NK-92 treated with Interleukin-12 subunit alpha and Interleukin-12 subunit beta, amount 100 ng/mL, for 24 hours (cell line): Measurements from ENCODE around the gene TENT5C.

Experiments used
- DNase-seq: peaks from one replicate; lab custom pipeline; 2025; lab: John Stamatoyannopoulos, UW

The TENT5C gene

DNA sequence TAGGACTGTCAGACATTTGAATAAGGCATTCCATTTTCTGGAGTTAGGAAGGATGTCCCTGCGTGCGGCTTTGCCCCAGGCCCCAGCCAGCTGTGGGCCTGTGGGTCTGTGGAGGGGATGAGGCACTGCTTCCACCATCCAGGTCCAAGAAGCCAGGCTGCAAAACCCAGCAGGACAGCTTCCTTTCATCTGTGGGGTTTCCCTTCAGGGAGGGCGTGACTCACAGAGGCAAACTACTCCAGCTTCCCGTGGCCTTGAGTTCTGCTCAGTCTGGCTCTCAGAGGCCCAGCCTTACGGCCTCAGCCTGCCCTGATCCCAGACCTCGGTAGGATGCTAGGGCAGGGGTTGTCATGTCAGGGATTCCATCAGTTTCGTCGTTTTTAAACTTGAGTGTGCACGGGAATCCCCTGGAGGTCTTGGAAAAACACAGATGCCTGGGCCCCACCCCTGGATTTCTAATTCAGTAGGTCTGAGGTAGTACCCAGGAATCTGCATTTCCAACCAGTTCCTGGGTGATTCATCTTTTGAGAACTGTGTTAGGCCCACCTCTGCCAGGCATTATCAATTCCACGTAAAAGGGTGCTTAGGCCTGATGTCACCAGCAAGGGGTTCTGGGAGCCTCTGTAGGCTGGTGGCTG, 32.3 kb upstream of the TENT5C start:
- no peak for DNase-seq

DNA sequence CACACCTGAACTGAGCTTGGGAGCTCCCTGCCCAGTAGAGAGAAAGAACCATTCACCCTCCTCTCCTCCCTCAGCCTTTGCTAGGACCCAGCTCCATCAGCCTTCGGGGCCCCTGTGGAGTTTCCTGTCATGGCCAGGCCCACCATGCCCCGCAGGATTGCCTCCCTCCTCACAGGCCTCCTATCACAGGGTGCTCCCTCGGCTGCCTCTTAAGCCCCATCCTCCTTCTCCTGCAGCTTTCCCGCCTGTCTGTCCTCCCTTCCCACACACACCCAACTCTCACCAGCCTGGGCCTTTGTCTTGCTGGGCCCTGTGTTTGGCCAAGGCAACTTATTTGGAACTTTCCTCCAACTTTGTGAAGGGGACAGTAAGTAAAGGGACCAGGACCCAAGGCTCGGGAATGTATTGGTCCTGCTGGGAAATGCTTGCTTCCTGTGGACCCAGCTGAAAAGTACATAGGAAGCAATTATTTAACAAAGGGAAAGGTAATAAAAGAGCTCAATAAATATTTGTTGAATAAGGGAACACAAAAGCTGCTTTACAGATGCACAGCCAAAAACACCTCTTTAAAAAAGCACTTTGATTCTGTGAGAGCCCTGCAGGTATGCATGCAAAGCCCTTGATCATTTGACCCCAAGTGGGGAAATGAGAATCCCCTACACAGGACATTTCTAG, 31.6 kb upstream of the TENT5C start:
- DNase-seq = no peak

DNA sequence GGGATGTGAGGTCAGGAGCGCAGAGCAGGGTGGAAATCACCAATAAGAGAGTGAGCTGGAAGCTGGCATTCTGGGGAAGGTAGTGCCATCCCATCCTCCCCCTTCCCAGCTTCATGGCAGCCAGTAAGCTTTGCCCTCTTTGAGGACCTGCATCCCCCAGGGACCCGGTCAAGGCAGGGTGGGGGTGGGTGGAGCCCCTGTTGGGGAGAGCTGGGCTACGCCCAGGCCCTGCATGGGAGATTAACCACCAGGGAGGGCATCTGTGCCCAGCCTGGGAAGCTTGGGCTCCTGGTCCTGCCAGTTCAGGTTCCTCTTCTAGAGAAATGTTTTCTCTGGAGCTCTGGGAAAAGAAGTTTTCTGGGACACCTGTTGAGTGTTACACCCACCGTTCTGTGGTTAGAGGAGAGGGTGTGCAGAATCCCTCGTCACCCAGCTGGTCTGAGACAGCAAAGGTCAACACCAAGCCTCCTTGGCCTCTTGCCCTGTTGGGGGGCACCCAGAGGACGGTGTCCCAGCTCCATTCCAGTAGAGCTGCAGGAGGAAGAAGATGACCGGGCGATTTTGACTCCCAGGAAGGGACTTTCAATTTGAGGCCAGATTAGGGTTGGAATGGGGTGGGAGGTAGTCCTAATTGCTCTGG, 30.1 kb upstream of the TENT5C start:
- no peak for DNase-seq

DNA sequence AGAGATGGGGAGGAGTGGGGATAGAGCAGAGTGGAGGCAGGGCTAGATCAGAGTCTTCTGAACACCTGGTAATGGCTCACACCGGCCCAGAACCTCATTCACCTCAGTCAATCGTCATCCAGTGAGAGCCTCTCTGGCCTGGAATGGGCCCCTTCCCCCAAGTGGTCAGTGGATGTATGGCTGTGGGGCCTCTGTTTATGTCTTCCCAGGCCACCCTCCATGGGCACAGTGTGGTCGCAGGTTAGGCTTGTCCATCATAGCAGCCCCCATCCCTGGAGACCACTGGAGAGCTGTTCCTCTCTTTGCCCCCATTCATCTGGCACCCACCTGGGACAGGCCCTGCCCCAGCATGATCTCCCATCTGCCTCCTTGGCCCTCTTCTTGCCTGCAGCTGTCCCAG, 29.6 kb upstream of the TENT5C start:
- no peak for DNase-seq

DNA sequence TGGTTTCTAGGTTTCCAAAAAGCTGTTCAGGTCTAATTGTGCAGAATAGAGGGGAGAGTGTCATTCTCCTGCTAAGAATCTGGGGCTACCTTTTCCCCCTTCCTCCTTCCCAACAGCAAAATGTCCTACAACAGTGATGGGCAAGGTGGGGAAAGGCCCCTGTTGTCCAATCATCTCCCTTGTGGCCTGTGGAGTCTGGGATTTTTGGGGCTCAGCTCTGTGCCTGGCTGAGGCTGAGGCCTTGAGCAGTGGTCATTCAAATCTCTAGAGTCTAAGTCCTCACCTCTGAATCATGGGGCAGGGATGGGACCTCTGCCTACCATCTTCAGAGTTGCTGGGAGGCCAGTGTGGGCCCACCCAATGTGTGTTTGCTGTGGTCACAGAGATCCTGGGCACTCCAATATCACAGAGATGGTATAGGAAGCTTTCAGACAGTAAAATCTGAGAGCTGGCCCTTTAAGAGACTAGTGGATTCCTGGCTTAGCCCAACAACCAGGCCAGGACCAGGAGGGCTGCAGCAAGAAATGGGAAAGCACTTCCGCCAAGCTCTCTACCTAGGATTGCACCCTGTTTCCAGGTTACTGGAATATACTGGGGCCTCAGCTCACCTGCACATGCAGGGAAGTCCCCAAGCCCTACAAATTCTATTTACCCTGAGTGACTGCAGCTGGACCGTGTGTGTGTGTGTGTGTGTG, 28.5 kb upstream of the TENT5C start:
- no peak for DNase-seq

DNA sequence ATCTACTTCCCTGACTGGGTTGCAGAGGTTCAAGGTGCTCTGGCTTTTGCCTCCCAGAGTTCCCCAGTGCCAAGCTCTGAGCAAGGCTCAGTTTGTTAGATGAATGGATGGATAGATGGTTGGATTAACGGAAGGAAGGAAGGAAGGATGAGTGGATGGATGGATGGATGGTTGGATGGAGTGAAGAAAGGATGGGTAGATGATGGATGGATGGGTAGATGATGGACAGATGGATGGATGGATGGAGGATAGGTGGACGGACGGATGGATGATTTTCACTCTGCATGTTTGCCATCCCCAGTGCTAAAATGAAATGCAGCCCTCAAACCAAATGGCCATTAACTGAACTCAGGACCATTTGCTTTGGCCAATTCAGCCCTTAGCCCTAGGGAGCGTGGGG, 27.4 kb upstream of the TENT5C start:
- DNase-seq = no peak

DNA sequence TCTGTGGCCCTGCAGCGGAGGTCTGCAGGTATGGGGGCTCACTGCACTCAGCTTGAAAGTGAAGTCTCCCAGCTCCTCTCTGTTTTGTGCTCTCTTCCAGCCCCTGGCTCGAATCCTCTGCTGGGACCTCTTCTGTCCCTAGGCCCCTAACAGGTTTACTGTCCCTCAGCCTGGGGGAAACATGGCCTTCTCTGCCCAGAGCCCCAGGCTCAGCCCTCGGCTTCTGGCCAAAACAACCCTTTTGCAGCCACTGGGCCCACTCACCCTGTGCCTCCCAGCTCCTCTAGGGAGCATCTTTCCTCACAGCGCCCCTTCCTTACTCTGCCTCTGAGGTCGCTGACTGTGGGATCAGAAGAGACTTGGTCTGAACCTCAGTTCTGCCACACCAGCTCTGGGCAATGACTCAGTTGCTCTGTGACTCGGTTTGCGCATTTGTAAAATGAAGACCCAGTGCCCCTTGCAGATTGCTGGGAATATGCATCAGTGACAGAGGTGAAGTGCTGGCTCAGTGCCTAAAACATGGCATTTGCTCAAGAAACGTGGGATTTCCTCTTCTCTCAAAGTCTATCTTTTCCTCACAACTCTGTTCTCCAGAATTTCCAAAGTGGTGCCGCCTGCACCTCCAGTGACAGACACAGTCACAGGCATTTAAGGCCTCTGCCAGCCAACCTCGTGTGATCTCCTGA, 26.5 kb upstream of the TENT5C start:
- no peak for DNase-seq

DNA sequence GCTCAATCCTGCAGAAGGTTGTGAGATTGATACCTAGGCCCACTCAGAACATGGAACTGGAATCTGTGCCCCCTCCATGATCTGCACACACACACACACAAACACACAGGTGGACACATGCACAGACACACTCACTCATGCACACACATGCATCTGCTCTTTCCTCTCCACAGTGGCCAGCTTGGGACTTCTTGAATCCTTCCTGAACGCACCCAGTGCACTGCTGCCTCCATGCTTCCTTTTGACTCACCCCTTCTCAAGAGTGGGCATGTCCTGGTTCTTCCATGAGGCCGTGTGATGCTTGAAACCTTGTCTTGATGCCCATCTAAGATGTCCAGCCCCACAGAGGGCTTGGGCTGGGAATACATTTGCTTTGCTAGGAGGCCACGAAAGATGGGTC, 25.4 kb upstream of the TENT5C start:
- DNase-seq = no peak

DNA sequence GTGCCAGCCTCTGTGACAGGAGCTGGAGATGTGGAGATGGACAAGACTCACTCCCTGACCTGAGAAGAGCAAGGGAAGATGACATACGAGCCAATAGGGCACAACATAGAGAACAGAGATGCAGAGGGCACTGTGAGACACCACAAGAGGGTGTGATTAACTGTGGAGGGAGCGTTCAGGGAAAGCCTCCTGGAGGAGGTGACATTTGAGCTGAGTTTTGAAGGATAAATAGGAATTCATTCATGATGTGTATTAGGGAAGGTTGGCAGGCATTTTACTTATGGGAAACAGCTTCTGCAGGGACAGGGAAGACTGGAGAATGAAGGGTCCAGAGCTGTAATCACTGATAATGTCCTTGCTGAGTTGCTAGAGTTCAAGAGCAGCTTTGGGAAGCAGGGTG, 25.0 kb upstream of the TENT5C start:
- no peak for DNase-seq

DNA sequence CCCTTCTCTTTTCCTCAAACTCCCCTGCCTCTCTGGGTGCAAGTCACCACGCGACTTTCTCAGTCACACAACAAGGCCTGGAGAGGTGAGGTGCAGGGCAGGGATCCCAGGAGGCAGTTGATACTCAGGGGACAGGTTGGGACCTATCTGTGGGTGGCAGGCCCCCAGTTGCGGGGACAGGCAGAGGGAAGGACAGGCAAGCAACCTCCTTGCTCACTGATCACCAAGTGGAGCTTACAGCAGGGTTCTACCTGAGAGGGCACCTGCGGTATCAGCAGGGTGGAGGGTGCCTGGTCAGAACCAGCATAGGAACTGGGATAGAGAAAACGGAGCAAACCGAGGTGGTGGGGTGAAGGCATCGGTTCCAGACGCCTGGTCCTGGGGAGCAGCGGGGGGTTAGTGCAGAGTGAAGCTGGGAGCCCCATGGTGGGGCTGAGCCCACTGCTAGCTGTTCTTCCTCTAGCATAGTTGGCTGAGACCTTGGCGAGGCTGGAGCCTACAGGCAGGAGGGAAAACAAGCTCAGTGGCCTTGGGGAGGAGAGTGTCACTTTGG, 24.4 kb upstream of the TENT5C start:
- no peak for DNase-seq

DNA sequence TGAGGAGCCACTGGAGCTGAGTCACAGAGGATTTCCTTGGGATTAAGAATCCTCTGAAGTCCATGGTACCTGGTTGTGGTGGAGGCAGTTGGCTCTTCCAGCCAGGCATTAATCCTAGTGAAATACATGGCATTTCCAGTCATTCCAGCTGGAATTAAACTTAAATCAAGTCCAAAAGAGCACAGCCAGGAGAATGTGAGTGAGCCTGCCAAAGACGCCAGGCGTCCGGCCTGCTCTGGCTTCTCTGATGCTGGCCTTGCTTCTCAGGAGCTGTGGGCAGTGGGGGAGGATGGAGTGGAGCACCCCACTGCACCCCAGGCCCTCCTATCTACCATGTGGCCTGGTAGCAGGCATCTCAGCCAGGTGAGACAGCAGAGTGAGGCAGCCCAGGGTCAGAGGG, 23.4 kb upstream of the TENT5C start:
- no peak for DNase-seq

DNA sequence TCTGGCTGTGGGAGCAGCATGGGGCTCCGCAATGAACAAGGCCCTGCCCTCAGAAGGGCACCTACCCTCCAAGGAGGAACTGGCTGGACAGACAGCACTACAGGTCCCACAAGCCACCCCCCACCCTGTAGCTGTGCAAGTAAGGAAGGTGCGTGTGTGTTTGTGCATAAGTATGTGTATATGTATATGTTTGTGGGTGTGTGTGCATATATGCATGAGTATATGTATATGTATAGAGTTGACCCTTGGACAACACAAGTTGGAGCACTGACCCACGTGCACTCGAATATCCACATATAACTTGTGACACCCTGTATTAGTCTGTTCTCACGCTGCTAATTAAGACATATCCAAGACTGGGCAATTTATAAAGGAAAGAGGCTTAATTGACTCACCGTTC, 22.6 kb upstream of the TENT5C start:
- no peak for DNase-seq

DNA sequence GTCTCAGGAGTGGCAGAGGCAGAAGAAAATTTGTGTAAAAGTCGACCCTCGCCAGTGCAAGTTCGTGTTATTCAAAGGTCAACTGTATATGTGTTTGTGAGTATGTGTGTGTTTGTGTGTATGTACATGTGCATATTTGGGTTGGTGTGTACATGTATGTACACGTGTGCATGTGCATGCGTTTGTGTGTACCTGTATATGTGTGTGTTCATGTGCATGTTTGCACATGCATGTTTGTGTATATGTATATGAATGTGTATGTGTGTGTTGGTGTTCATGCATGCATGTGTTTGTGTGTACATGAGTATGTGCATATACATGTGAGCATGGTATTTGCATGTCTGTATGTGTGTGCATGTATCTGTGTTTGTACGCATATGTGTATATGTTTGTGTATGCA, 21.7 kb upstream of the TENT5C start:
- no peak for DNase-seq

DNA sequence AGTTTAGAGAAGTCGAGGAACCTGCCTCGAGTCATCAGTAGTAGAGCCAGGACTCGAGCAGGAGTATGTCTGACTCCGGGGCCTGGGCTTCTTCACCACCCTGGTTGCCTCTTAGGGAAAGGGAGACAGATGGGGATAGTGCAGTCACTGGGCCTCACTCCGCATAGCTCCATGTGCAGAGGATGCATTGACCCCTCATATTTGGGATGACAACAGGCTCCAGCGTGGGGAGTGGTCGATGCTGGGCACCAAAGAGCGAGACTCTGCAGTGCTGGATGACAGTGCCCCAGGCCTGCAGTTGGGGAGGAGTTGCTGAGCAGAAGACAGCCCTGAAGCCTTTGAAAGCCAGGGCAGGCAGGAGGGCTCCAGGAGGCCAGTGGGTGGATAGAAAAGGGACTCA, 20.8 kb upstream of the TENT5C start:
- DNase-seq = no peak

DNA sequence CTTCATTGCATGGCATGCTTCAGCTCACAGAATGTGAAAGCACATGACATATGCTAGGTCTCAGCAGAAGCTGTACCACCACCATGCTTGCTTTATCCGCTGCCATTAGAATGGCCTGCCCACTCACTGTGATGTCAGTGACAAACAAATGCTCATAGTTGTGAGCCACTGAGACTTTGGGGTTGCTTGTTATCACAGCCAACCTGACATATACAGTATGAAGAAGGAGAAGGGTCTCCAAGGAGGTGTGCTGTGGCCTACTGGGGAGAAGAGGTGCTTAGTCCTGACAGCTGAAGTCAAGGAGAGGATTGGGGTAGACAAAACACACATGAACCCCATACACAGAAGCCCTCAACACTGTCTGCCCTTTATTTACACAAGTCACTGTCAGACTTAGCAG, 19.5 kb upstream of the TENT5C start:
- no peak for DNase-seq

DNA sequence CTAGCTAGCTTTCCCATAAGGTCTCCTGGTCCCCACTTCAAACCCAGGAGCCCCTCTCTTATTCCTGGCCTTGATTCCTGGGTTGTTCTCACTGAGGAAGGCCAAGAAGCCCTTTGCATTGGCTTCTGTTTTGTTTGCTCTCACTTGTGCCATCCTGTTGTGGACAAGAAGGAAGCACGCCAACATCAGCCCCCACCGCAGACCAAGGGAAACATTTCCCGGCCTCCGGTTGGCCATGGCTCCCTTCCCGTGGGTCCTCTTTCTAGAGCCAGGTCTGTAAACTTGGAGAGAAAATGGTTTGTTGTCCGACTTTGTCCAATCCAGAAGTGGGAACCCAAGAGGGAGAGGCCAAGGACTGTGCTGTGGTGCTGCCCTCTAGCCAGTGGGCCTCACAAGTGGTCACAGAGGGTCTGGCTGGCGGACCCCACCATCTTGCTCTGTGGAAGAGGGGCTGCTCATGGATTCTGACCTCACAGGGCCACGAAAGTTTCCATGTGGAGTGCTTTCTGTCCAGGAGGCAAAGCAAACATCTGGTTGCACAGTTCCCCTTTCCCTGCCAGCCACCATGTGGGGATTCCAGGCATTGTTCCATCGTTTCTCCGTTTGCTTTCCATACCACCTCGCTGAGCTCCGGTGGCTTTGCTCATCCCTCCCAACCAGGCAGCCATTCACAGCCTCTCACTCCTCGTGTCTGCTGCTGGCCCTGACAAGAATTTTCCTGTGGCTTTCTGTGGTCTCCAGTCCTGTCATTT, 18.9 kb upstream of the TENT5C start:
- DNase-seq = no peak

DNA sequence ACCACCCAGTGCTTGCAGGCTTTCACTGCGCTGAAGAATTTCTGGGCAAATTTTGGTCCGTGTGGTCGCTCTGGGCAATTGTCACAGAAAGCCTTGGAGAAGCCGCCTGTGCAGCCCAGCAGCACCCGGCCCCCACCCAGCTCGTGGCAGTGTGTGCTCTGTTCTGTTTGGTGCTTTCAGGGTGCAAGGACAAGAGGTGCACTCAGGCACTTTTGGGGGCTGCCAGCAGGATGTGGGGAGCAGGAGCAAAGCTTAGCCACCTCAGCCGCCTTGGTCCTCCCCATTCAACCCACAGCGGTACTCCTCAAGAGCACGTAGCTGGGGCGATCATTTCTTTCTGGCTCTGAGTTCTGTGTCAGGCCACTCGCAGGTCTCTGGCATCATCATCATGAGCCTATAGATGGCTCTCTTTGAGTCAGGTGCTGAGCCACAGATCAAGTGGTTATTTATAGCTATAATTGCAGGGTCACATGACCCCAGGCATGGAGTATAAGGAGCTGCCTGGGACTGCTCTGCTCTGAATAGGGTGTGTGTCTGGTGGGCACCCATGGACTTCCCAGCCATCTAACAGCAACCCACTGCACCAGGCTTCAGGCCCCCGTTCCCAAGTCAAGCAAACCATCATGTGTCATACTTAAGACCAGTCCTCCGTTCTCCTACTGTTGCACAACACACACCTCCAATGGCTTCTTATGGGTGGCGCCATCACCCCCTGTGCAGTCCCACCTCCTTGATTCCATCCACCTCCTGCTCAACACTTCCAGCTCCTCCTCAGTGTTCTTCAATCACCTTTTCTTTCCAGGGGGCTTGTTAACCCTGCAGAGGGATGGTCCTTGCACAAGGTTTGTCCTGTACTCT, 18.1 kb upstream of the TENT5C start:
- DNase-seq = no peak

DNA sequence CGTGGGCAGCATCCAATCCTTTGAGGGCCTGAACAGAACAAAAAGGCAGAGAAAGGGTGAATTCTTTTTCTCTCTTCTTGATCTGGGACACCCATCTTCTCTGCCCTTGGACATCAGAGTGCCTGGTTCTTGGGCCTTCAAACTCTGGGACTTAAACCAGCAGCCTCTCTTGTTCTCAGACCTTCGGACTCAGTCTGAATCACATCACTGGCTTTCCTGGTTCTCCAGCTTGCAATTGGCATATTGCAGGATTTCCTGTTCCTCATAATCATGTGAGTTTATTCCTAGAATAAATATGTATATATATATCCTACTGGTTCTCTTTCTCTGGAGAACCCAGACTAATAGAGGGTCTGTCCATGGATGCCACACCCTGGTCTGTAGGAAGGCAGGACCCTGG, 16.3 kb upstream of the TENT5C start:
- DNase-seq = no peak

DNA sequence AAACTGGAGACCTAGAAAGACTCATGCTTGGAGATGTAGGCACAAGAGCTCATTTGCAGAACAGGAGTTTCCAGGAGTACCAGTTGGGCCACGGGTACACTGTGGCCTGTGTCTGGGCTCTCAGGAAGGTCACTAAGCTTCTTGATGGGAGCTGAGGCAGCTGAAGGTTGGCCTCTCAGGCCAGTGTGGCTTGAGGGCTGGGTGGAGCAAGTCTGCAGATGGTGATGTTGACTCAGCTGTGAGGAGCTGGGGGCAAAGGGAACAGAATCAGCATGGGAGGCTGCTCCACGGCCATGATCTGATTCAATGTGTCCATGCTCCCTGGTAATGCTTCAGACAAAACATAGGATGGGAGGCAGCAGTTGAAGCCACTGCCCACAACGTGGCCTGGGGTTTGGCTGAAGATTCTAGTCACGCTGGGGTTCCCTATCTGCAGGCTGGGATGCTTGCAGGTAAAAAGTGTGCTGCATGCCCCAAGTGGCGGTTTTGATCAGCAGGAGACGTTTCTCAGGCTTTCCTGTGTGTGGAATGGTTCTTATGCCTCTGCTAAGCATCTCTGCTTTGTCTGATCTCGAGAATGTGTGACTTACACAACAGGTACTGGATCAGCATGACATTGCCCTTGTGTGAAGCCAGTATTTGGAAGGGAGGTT, 15.4 kb upstream of the TENT5C start:
- DNase-seq = no peak

DNA sequence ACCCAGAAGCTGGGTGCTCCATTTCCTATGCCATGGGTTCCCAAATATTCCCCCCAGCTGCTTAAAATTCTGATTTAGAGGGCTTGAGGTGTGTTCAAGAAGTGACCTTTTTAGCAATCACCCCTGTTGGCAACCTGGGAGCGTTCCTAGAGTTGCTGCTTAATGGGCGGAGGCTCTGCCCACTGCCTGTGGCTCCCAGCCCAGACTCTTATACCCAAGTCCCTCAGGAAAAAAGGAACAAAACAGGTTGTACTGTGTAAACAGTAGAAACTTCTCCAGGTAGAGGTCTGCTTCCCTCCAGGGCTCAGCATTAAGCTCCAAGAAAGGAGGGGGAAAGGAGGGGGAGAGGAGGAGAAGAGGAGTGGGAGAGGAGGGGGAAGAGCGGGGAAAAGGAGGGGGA, 14.6 kb upstream of the TENT5C start:
- no peak for DNase-seq
